ENCODE results near the gene PIP5K1C.
"Not testable (repeated sequence)": the region's sequence is repeated elsewhere in the genome, so short reads cannot be mapped to it uniquely, and the experiment has no call there.

PIP5K1C gene

DNA sequence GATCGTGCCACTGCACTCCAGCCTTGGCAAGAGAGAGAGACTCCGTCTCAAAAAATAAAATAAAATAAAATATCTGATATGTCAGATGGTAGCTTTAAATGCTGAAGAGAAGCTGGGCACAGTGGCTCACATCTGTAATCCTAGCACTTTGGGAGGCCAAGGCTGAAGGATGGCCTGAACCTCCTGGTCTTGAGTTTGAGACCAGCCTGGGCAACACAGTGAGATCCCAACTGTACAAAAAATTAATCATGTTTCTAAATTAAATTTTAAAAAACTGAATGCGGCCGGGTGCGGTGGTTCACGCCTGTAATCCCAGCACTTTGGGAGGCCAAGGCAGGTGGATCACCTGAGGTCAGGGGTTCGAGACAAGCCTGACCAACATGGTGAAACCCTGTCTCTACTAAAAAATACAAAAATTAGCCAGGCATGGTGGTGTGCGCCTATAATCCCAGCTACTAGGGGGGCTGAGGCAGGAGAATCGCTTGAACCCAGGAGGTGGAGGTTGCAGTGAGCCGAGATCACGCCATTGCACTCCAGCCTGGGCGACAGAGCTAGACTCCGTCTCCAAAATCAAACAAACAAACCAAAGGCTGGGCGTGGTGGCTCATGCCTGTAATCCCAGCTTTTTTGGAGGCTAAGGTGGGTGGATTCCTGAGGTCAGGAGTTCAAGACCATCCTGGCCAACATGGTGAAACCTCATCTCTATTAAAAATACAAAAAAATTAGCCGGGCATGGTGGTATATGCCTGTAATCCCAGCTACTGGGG lies 116.0 kb downstream of the PIP5K1C start:
- DNase-seq: not testable (repeated sequence)

- DNase-seq: not testable (repeated sequence)
Observed at GRCh38 chr19:3581792-3582191, 118.5 kb downstream of the PIP5K1C start.

Data from NCI-H1092 treated with DMSO at 0.1 percent for 48 hours (cell line).